GM18870 (cell line): ENCODE results near the gene CCDC33.

Source experiments
- ATAC-seq: cut with Tn5 transposase; IDR thresholded peaks from one replicate; pipeline ENCODE4 v1.9.1; 2021; ENCODE audit warnings: moderate library complexity; ENCODE audit not compliant: unreplicated experiment

CCDC33 gene

GRCh38 chr15:74235962-74236361 lies at the start of gene CCDC33:
Gene CCDC33 (plus strand): TSS chr15:74236326. CDS start chr15:74236720, 394 bp downstream.
- ATAC-seq: no peak

GRCh38 chr15:74188216-74188615 lies 47.9 kb upstream of the CCDC33 start:
- no peak for ATAC-seq

GRCh38 chr15:74191798-74192197 lies 44.3 kb upstream of the CCDC33 start:
- ATAC-seq: no peak

- ATAC-seq: no peak
Observed at GRCh38 chr15:74192751-74193150, 43.4 kb upstream of the CCDC33 start.

GRCh38 chr15:74193299-74193718 lies 42.8 kb upstream of the CCDC33 start:
- no peak for ATAC-seq

GRCh38 chr15:74193905-74194304 lies 42.2 kb upstream of the CCDC33 start:
- no peak for ATAC-seq

- ATAC-seq: no peak
Observed at GRCh38 chr15:74194572-74195559, 41.3 kb upstream of the CCDC33 start.

- ATAC-seq: no peak
Observed at GRCh38 chr15:74196175-74196574, 40.0 kb upstream of the CCDC33 start.

- ATAC-seq: no peak
Observed at GRCh38 chr15:74197176-74197965, 38.8 kb upstream of the CCDC33 start.

- ATAC-seq: no peak
Observed at GRCh38 chr15:74199297-74199652, 36.9 kb upstream of the CCDC33 start.

- ATAC-seq: no peak
Observed at GRCh38 chr15:74200412-74200815, 35.7 kb upstream of the CCDC33 start.

- ATAC-seq: no peak
Observed at GRCh38 chr15:74200871-74201419, 35.2 kb upstream of the CCDC33 start.

- ATAC-seq: no peak
Observed at GRCh38 chr15:74201710-74202420, 34.3 kb upstream of the CCDC33 start.

- ATAC-seq: no peak
Observed at GRCh38 chr15:74202452-74203401, 33.4 kb upstream of the CCDC33 start, which contains the start of gene STRA6. Gene STRA6 (minus strand): TSS chr15:74202787. CDS start chr15:74202267, 520 bp downstream.

GRCh38 chr15:74203914-74204431 lies 32.2 kb upstream of the CCDC33 start:
- ATAC-seq: no peak

GRCh38 chr15:74205582-74205947 lies 30.6 kb upstream of the CCDC33 start:
- ATAC-seq: no peak

GRCh38 chr15:74206801-74207281 lies 29.3 kb upstream of the CCDC33 start:
- no peak for ATAC-seq

- ATAC-seq: no peak
Observed at GRCh38 chr15:74207652-74208440, 28.3 kb upstream of the CCDC33 start.
